Measurements from ENCODE around the gene NRIP2. TPM values are rescaled to one million over a fixed set of nuclear protein-coding genes. Genes with fewer than 3 reads are reported as not detected.

Gene NRIP2
- total RNA-seq, 1 donor from 2014 or later, result not detected

- DNase-seq (ENCODE audit: extremely low read depth, low read depth, low spot score), result no peak
Measured at GRCh38 chr12:2783936-2784600, 50.8 kb downstream of the NRIP2 start.

- no peak for DNase-seq (ENCODE audit: extremely low read depth, low read depth, low spot score)
Measured at GRCh38 chr12:2779281-2779680, 55.6 kb downstream of the NRIP2 start.

GRCh38 chr12:2776129-2776806 lies 58.6 kb downstream of the NRIP2 start:
- no peak for DNase-seq (ENCODE audit: extremely low read depth, low read depth, low spot score)

GRCh38 chr12:2775431-2775830 lies 59.4 kb downstream of the NRIP2 start:
- no peak for DNase-seq (ENCODE audit: extremely low read depth, low read depth, low spot score)

Other genes with a start within 250 kb of the NRIP2 start
- gene FKBP4, start 40.1 kb downstream of the NRIP2 start, total RNA-seq, result 33.6 and 34.9 TPM in 2 replicates
- gene ITFG2, start 22.4 kb downstream of the NRIP2 start, total RNA-seq, result 15.4 and 20.1 TPM in 2 replicates
- not detected in 2 replicates for gene TEX52, start 22.0 kb upstream of the NRIP2 start, total RNA-seq
- gene FOXM1, start 42.1 kb upstream of the NRIP2 start, total RNA-seq, result 7.3 and 17.6 TPM in 2 replicates
- 23.1 and 27.2 TPM in 2 replicates for gene RHNO1, start 42.2 kb upstream of the NRIP2 start, total RNA-seq
- gene TULP3, start 55.9 kb upstream of the NRIP2 start, total RNA-seq, result 18.5 and 24.0 TPM in 2 replicates
- gene TEAD4, start 124.4 kb upstream of the NRIP2 start, total RNA-seq, result 33.3 and 47.5 TPM in 2 replicates
- gene TSPAN9, start 242.3 kb upstream of the NRIP2 start, total RNA-seq, result 60.4 and 65.5 TPM in 2 replicates

Measured in glomerular endothelial cell (primary cell).